GM12878 (cell line): Measurements from ENCODE around the gene GBX1.

Experiments
- ATF7 ChIP-seq: fragments of 450-650 bp; IDR thresholded peaks from 2 replicates; pipeline ENCODE4 v1.6.1; 2016; ENCODE audit warnings: low read depth, mild to moderate bottlenecking
- CTCF ChIP-seq, 3 experiments: IDR thresholded peaks in 2 of 3; conservative IDR thresholded peaks in 1 of 3; 2 replicates each; pipeline ENCODE4 v1.5.1; 2011; ENCODE audit warnings: low read depth in 3 of 3, low read length in 3 of 3, mild to moderate bottlenecking in 3 of 3, control low read depth in 2 of 3, moderate library complexity in 2 of 3, inconsistent platforms in 1 of 3, mixed read lengths in 1 of 3; ENCODE audit not compliant: control insufficient read depth in 2 of 3, insufficient read depth in 1 of 3; ENCODE audit errors: extremely low read depth in 1 of 3
- HDAC2 ChIP-seq: fragments of 200-600 bp; sonication (generic); IDR thresholded peaks from 2 replicates; pipeline ENCODE4 v1.6.1; 2017
- MAX ChIP-seq: IDR thresholded peaks from 2 replicates; pipeline ENCODE4 v1.6.1; 2012; ENCODE audit warnings: low read depth, low read length, improper control_type of control experiment
- NFYB ChIP-seq: IDR thresholded peaks from 2 replicates; pipeline ENCODE4 v1.6.1; 2011; ENCODE audit warnings: low read depth, mild to moderate bottlenecking, low read length, improper control_type of control experiment, moderate library complexity; ENCODE audit not compliant: insufficient read depth
- POLR2A ChIP-seq: IDR thresholded peaks from 2 replicates; pipeline ENCODE4 v1.6.1; 2011; ENCODE audit warnings: low read depth, mild to moderate bottlenecking, low read length
- POLR2AphosphoS5 ChIP-seq: IDR thresholded peaks from 2 replicates; pipeline ENCODE4 v1.6.1; 2011; ENCODE audit warnings: mild to moderate bottlenecking, low read length, inconsistent platforms
- POU2F2 ChIP-seq: IDR thresholded peaks from 3 replicates; pipeline ENCODE4 v1.6.1; 2011; ENCODE audit warnings: low read depth, mild to moderate bottlenecking, low read length, borderline replicate concordance
- SIX5 ChIP-seq: IDR thresholded peaks from 2 replicates; pipeline ENCODE4 v1.6.1; 2011; ENCODE audit warnings: mild to moderate bottlenecking, low read depth, low read length, moderate library complexity; ENCODE audit not compliant: severe bottlenecking
- SRF ChIP-seq, 2 experiments: IDR thresholded peaks; 2 replicates each; pipeline ENCODE4 v1.6.1; 2011; ENCODE audit warnings: low read depth in 2 of 2, low read length in 2 of 2, mild to moderate bottlenecking in 1 of 2, moderate library complexity in 1 of 2
- TCF7 ChIP-seq: IDR thresholded peaks from 2 replicates; pipeline ENCODE4 v1.6.1; 2014; ENCODE audit warnings: antibody characterized with exemption, borderline replicate concordance
- TF ChIP-seq, protein P1 (sequence below): IDR thresholded peaks from 2 replicates; pipeline ENCODE4 v1.6.1; 2012; ENCODE audit warnings: mild to moderate bottlenecking, low read depth, low read length

- TF ChIP-seq NFYB: no peak
- no peak for TF ChIP-seq SRF (IDR thresholded peaks at IDR 0.05; ENCODE audit: low read depth in 2 of 2, low read length in 2 of 2)
- TF ChIP-seq ATF7: no peak
- TF ChIP-seq MAX: no peak
- TF ChIP-seq, protein P1, sequence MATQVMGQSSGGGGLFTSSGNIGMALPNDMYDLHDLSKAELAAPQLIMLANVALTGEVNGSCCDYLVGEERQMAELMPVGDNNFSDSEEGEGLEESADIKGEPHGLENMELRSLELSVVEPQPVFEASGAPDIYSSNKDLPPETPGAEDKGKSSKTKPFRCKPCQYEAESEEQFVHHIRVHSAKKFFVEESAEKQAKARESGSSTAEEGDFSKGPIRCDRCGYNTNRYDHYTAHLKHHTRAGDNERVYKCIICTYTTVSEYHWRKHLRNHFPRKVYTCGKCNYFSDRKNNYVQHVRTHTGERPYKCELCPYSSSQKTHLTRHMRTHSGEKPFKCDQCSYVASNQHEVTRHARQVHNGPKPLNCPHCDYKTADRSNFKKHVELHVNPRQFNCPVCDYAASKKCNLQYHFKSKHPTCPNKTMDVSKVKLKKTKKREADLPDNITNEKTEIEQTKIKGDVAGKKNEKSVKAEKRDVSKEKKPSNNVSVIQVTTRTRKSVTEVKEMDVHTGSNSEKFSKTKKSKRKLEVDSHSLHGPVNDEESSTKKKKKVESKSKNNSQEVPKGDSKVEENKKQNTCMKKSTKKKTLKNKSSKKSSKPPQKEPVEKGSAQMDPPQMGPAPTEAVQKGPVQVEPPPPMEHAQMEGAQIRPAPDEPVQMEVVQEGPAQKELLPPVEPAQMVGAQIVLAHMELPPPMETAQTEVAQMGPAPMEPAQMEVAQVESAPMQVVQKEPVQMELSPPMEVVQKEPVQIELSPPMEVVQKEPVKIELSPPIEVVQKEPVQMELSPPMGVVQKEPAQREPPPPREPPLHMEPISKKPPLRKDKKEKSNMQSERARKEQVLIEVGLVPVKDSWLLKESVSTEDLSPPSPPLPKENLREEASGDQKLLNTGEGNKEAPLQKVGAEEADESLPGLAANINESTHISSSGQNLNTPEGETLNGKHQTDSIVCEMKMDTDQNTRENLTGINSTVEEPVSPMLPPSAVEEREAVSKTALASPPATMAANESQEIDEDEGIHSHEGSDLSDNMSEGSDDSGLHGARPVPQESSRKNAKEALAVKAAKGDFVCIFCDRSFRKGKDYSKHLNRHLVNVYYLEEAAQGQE: no peak
- no peak for TF ChIP-seq SIX5
- TF ChIP-seq POU2F2: no peak
- TF ChIP-seq HDAC2: no peak
- TF ChIP-seq POLR2A: no peak
- no peak for TF ChIP-seq CTCF (IDR thresholded peaks at IDR 0.05 in 2 of 3, conservative IDR thresholded peaks at IDR 0.05 in 1 of 3; ENCODE audit: control insufficient read depth in 2 of 3, extremely low read depth in 1 of 3, insufficient read depth in 1 of 3, low read depth in 3 of 3, low read length in 3 of 3)
- TF ChIP-seq TCF7: no peak
- TF ChIP-seq POLR2AphosphoS5: no peak
Measured at GRCh38 chr7:151139071-151139790, 28.3 kb downstream of the GBX1 start.
